GM10847 (cell line): ENCODE measurements around the gene COL26A1.

Source experiments
- POLR2A ChIP-seq: IDR thresholded peaks from 2 replicates; pipeline ENCODE4 v1.6.1; 2011; ENCODE audit not compliant: insufficient read length; ENCODE audit errors: extremely low read depth

Gene COL26A1

DNA sequence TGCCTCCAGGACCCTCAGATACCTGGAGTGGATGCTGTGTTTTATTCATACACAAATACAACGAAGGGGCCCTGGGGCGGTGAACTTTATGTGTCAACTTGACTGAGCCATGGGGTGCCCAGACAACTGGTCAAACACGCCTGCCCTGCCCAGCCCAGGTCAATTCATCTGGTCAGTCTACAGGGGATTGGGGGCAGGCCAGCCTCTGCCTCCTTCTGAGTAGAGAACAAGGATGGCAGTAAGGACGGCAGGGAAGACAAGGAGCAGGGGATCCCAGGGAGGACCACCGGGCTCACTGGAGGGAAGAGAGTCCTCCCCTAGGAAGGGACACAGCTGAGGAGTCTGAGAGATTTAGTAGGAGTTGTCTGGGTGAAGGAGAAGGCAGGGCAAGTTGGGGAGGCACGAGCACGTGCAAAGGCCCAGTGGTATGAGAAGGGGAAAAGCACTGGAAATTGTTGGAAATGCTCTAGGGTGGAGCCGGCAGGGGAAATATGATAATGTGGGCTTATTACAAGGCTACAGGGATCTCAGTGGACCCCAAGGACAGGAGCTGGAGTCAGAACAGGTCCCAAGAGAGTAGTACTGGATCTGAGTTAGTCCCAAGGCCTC, 203.0 kb downstream of the COL26A1 start:
- no peak for TF ChIP-seq POLR2A

DNA sequence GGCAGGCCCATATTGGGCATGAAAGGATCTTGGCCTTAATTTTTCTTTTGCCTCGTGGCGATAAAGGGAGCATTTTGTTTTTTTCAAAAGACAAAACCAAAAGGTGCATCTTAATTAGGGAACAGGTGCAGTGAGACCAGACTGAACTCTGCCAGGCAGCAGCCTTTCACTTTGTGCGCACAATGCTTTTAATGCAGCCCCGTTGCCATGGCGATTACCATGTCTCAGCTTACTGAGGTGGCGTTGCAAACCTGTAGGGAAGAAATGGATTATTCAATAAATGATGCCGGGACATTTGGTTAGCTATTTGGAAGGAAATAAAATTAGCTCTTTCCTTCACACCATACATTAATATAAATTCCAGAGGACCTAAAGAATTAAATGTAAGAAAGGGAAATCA, 204.6 kb downstream of the COL26A1 start:
- TF ChIP-seq POLR2A: no peak

DNA sequence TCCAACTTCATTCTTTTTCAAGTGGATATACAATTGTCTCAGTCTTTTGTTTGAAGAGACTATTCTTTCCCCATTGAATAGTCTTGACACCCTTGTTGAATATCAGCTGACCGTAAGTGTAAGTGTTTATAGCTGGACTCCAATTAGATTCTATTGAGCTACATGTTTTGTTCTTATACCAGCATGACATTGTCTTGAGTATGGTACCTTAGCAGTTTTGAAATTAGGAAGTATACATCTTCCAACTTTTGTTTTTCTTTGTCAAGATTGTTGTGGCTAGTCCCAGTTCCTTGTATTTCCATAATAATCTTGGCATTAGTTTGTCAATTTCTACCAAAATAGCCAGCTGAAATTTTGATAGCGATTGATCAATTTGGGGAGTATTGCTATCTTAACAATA, 209.5 kb downstream of the COL26A1 start:
- no peak for TF ChIP-seq POLR2A

DNA sequence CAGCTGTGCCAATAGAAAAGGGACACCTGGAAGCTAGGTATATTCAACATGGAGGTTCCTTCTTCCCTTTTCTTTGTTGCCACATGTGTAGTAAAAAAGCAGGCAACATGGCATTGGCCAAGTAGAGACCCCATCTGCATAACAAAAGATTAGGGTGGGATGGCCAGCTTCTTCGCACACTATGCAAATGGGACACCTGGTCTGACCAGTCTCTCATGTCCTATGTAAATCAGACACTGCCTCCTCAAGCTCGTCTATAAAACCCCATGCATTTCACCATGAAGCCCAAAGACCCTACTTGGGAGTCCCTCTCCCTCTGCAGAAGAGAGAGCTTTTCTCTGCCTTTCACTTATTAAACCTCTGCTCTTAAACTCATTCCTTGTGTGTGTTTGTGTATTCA, 212.5 kb downstream of the COL26A1 start:
- no peak for TF ChIP-seq POLR2A

DNA sequence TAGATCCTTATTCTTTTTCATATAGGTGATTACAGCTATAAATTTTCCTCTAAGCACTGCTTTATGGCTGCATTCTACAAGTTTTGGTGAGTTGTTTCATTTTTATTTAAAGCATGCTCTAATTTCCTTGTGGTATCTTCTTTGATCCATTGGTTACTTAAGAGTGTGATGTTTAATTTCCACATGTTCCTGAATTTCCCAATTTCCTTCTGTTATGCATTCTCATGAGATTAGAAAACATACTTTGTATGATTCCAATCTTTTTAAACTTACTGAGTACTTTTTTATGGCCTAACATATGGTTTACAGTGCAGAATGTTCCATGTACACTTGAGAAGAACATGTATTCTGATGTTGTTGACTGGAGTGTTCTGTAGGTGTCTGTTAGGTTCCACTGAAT, 213.0 kb downstream of the COL26A1 start:
- no peak for TF ChIP-seq POLR2A

DNA sequence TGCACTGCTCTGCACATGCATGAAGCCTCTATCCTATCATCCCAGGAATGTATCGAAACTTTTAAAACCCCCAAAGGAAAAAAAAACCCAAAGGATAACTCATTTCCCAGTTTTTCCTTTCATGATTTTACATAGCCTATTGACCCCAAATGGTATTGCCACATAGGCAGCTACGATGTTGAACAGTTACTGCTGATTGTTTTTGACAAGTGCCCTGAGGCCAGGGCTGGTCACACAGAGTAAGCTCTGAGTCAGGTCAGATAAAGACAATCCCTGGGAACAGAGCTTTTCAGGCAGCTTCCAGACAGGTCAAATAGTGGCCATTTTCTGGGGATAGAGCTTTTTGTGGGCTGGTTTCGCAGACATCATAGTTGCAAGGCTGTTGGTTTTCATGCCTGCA, 214.3 kb downstream of the COL26A1 start:
- no peak for TF ChIP-seq POLR2A

DNA sequence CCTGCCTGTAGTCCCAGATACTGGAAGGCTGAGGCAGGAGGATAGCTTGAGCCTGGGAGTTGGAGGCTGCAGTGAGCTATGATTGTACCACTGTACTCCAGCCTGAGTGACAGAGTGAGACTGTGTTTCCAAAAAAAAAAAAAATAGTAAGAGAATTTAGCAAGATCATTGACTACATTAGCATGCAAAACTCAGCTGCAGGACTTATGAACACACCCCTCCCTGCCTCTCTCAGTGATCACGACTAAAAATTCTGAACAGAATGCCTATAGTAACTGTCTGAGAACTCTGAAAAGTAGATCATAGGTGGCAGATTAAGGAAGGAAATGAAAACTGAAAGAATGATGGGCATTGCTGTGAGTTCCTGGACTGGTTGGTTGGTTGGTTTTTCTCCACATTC, 215.9 kb downstream of the COL26A1 start:
- TF ChIP-seq POLR2A: no peak

DNA sequence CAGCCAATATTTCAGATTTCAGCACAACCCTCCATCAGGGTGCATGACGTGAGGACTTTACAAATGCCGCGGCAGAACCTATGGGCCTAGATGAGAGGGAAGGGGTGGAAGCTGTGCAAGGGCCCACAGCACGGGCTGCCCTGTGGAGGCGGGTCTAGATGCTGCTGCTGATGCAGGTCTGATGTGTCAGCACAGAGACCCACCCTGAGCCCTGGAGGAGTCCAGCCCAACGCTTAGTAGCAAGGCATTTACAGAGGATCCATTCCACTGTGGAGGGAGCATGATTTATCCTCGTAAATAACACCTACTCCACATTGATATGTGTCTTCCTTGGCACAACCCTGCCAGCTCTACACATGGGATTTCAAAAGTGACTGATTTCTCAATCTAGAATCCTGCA, 217.9 kb downstream of the COL26A1 start:
- no peak for TF ChIP-seq POLR2A

DNA sequence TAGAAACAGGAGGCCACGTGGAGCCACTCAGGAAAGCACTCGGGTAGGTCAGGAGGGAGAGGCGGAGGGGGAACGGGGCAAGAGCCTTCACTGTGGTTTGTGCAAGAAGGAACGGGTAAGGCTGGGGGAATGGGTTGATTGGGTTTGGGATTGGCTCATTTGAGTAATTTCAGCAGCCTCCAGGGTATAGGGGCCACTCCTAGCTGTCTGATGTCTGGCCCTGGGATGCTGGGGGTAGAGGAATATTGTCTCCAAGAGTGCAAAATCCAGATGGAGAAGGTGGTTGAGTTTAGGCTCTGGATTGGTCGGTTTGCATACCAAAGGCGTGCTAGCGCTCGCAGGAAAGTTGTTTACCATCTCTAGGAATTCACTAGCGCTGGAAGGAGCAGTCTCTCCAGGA, 219.2 kb downstream of the COL26A1 start:
- TF ChIP-seq POLR2A: no peak

DNA sequence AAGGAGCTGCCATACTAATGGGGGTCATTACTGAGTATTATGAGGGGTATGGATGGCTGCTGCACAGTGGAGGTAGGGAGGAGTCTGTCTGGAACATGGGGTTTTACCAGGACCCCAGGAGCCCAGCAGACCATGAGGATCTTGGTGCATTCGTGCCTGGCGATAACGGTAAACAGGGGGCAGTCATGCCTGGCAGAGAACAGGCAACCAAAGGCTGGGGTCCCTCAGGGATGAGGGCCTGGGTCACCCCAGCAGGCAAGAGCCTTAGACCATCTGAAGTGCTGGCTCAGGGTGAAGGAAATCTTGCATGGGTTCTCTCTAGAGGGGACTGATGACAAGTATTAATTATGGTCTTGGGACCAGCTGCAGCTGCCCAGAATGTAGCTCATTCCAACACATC, 220.3 kb downstream of the COL26A1 start:
- TF ChIP-seq POLR2A: no peak

DNA sequence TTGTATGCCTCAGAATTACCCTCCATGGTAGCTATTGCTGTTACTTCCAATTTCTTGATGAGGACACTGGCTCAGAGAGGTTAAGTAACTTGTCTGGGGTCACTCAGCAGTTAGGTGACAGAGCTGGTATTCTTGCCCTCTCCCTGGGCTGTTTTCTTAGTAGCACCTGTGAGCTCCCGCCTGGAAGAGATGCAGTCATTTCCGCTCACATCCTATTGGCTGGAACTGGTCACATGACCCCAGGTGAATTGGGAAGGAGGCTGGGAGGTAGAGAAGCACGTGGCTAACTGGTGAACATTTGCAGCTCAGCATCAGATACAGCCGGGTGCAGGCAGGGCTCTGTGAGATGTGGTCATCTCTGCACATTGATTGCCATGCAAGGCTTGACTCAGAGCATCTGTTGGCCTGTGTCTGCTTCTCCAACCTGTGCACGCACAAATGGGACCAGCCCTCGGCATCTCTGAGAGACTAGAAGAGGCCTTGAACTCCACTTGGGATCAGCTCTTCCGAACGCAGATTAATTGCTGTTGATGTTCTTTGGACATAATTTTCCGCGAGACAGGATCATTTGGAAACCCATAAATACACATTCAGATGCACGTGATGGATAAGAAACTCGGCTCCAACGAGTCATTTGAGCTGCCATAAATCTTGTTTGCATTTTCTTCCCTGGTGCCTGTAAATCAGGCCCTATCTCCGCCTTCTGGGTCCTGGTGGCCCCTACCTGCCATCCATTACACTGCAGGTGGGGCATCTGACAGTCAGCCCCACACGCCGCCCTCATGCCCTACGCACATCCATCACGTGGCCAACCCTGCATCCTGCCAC, 223.6 kb downstream of the COL26A1 start:
- no peak for TF ChIP-seq POLR2A

DNA sequence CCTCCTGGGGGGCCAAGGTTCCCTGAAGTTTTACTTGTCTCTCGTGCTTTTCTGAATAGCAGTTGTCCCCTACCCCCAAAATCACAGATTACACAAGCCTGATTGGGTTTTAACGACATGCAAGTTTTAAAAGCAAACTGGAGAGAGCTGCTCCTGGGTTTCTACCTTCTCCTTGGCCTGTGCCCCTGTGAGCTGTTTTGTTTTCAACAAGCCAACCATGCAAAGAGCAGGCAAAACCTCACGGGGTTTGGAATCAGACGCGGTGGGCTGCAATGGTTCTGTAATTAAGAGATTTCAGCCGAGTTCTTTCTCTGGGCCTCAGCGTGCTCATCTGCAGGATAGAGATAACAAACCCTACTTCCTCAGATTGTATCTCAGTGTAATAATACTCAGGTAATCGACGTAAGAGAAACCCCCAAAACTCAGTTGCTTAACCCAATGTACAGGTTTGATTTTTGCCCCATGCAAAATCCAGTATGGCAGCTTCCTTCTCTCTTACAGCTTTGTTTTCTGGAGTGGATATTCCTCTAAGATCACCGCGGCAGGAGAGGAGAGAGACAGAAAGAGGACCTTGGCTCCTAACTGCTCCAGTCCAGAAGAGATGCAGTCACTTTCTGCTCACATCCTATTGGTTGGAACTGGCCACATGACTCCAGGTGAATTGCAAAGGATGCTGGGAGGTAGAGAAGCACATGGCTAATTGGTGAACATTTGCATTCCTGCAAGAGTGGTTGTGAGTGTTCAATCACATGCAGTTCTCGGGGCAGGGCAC, 224.4 kb downstream of the COL26A1 start:
- TF ChIP-seq POLR2A: no peak

DNA sequence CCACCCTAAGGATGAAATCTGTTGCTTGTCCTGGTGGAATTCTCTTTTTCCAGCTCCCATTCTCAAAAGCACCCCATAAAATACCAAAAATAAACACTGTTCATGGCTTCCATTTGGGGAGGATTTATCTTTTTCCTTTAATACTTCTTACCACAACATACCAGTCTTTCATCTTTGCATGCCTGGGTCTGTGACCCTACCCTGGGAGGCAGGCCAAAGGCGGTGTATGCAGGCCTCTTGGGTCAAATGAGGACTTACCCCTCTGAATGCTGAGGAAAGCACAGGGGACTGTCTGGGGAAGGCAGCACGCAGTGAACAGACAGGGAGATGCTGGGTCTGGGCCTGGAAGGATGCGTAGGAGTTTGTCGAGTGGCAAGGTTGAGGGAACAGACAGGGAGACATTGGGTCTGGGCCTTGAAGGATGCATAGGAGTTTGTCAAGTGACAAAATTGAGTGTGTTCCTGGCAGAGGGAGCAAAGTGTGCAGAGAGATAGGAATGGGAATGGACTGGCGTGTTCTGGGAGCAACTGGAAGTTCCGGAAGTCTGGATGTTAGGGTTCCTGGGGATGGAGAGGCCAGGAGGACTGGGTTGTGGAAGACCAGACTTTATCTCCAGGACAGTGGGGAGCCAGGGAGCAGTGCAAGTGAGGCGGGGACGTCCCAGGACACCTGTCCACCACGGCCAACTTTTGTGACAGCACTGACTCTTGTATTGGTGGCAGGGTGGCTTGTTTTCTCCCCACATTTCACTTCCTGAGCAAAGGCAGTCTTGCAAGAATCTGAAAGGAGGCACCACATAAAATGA, 225.7 kb downstream of the COL26A1 start:
- no peak for TF ChIP-seq POLR2A

DNA sequence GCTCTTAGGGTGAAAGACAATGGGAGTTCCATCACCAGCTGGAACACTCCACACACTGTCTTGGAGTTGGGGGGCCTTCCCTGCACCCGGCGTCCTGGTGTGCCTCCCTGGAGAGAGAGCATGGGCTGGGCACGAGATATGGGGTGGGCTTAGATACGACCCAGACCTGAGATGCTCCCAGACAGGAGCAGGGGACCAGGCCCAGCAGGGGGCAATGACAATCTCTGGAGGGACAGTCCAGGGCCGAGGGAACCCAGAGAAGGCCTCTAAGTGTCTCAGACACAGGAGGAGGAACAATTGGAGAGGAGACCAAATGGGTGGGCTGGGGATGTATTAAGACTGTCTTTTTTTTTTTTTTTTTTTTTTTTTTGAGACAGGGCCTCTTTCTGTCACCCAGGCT, 226.4 kb downstream of the COL26A1 start:
- no peak for TF ChIP-seq POLR2A

DNA sequence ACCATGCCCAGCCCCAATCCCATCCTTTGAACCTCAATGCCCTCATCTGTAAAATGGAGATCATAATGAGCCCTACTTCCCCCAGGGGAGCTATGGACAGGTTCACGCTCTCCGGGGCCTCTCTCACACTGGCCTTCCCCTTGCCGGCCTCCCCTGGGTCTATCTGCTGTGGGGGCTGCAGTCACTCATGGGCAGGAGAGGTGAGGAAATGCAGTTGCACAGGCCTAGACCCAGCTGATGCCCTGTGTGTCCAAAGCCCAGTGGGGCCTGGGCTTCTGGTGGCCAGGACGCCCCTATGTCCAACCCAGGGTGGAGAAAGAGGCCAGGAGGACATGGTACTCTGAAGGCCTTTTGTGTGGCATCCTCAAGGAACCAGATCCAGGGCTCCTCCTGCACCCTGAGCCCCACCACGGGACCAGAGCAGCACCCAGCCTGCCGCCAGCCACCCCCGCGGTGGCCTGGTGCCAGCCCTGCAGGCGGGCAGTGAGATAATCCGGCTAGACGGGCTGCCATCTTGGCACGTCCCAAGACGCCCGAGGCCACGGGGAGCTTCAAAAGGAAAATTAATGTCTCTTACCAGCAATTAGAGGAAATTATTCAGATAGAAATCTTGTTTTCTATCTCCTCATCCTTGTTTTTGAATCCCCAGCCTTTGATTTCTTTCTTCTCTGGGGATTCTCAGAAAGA, 227.4 kb downstream of the COL26A1 start:
- TF ChIP-seq POLR2A: no peak
